Fibroblast of lung (primary cell): ENCODE measurements around the gene DDX6. TPM values are rescaled to one million over a fixed set of nuclear protein-coding genes. Genes with fewer than 3 reads are reported as not detected.

Experiments
- DNase-seq, 2 donors: peaks; one replicate each; pipeline versions ENCODE4 v3.0.0 to v3.0.0-alpha.2; 2010; ENCODE audit warnings: low read depth in 2 of 2
- H2AFZ ChIP-seq: 2 replicates; pipeline ENCODE4 v1.5.1; 2012; ENCODE audit warnings: low read length, control low read depth, inconsistent platforms
- H3K27ac ChIP-seq: 2 replicates; pipeline ENCODE4 v1.5.1; 2011; ENCODE audit warnings: low read length, control low read depth; ENCODE audit not compliant: insufficient read depth
- H3K27me3 ChIP-seq: 2 replicates; pipeline ENCODE4 v1.5.1; 2011; ENCODE audit warnings: mild to moderate bottlenecking, low read length; ENCODE audit not compliant: control insufficient read depth, insufficient read depth
- H3K36me3 ChIP-seq: 2 replicates; pipeline ENCODE4 v1.5.1; 2011; ENCODE audit warnings: low read length; ENCODE audit not compliant: control insufficient read depth, insufficient read depth
- H3K4me1 ChIP-seq: 2 replicates; pipeline ENCODE4 v1.5.1; 2011; ENCODE audit warnings: low read length; ENCODE audit not compliant: control insufficient read depth, insufficient read depth; ENCODE audit errors: extremely low read depth
- H3K4me2 ChIP-seq: 2 replicates; pipeline ENCODE4 v1.5.1; 2011; ENCODE audit warnings: low read length, control low read depth; ENCODE audit not compliant: insufficient read depth; ENCODE audit errors: extremely low read depth
- H3K4me3 ChIP-seq, 4 experiments: fragments of 200-600 bp in 1 of 4; sonication (generic) in 1 of 4; replicated peaks in 1 of 4; 2 replicates each; pipeline ENCODE4 v1.5.1; 2011 to 2016; ENCODE audit warnings: low read length in 4 of 4, low read depth in 3 of 4, mild to moderate bottlenecking in 3 of 4, control low read depth in 2 of 4, inconsistent platforms in 1 of 4, mixed read lengths in 1 of 4; ENCODE audit not compliant: insufficient read depth in 1 of 4; ENCODE audit errors: control extremely low read depth in 1 of 4
- H3K79me2 ChIP-seq: 2 replicates; pipeline ENCODE4 v1.5.1; 2012; ENCODE audit warnings: mild to moderate bottlenecking, low read length, inconsistent platforms; ENCODE audit not compliant: control insufficient read depth, insufficient read depth
- H3K9ac ChIP-seq: 2 replicates; pipeline ENCODE4 v1.5.1; 2011; ENCODE audit warnings: mild to moderate bottlenecking, low read length, control low read depth; ENCODE audit not compliant: insufficient read depth
- H3K9me3 ChIP-seq: 2 replicates; pipeline ENCODE4 v1.5.1; 2012; ENCODE audit warnings: low read depth, low read length; ENCODE audit not compliant: control insufficient read depth, insufficient read depth
- H4K20me1 ChIP-seq: 2 replicates; pipeline ENCODE4 v1.5.1; 2011; ENCODE audit warnings: low read length; ENCODE audit not compliant: control insufficient read depth, insufficient read depth; ENCODE audit errors: extremely low read depth
- CTCF ChIP-seq, 2 donors: IDR thresholded peaks in 1 of 2; conservative IDR thresholded peaks in 1 of 2; 1 replicate in 1 of 2; 2 replicates in 1 of 2; pipeline ENCODE4 v1.5.1; 2011 to 2012; ENCODE audit warnings: low read length in 2 of 2, control low read depth in 1 of 2, inconsistent platforms in 1 of 2, low read depth in 1 of 2, mild to moderate bottlenecking in 1 of 2
- EZH2 ChIP-seq: IDR thresholded peaks from 2 replicates; pipeline ENCODE4 v1.5.1; 2012; ENCODE audit warnings: low read length, control low read depth, mild to moderate bottlenecking; ENCODE audit errors: missing control alignments
- polyA plus RNA-seq, 2 donors: library from polyadenylated mRNA; depleted of rRNA in 1 of 2; stranded (reverse) in 1 of 2; unstranded in 1 of 2; fragments of >200 nt; gene quantifications; 2 replicates each; pipeline ENCODE4 v1.2.1, GENCODE V29; 2011 to 2012; ENCODE audit warnings: missing spikeins in 1 of 2
- total RNA-seq: library from RNA; depleted of rRNA; stranded (reverse); fragments of >200 nt; gene quantifications from 2 replicates; pipeline ENCODE4 v1.2.1, GENCODE V29; 2014

DDX6 gene
- total and polyA plus RNA-seq, 2 donors (not counting 1 experiment from before 2014, with no cell fraction given): 91.2 to 105 TPM

GRCh38 chr11:118778898-118779297 is 12.1 kb downstream of the DDX6 start:
- Histone ChIP-seq H4K20me1 (peaks cover 4% of the 10 kb centered on the region), H3K4me3 (no peak overlapping the region), H3K36me3 (peaks cover 24% of the 10 kb centered on the region), H2AFZ (no peak overlapping the region), H3K4me1 (no peaks in the 10 kb centered on the region), H3K27me3 (no peaks in the 10 kb centered on the region), H3K79me2 (peaks cover 85% of the 10 kb centered on the region), H3K27ac (no peak overlapping the region), H3K9ac (no peak overlapping the region), H3K9me3 (no peaks in the 10 kb centered on the region), H3K4me2 (no peak overlapping the region)
- TF ChIP-seq CTCF (conservative IDR thresholded peaks at IDR 0.05 in 1 of 2, IDR thresholded peaks at IDR 0.05 in 1 of 2; ENCODE audit: low read depth in 1 of 2, low read length in 2 of 2) (no peak), EZH2 (no peak)
- no peak for DNase-seq

- H3K4me3 ChIP-seq: no peak overlapping the region
- no peaks in the 10 kb centered on the region for H3K9me3 ChIP-seq
- H3K27ac ChIP-seq: no peak overlapping the region
- no peaks in the 10 kb centered on the region for H3K27me3 ChIP-seq
- peaks cover 14% of the 10 kb centered on the region for H3K36me3 ChIP-seq
- TF ChIP-seq EZH2 (no peak), CTCF (conservative IDR thresholded peaks at IDR 0.05 in 1 of 2, IDR thresholded peaks at IDR 0.05 in 1 of 2; ENCODE audit: low read depth in 1 of 2, low read length in 2 of 2) (no peak)
- no peak overlapping the region for H3K9ac ChIP-seq
- H3K4me1 ChIP-seq: peaks cover 3% of the 10 kb centered on the region
- no peak overlapping the region for H3K4me2 ChIP-seq
- H3K79me2 ChIP-seq: peaks cover 86% of the 10 kb centered on the region
- H4K20me1 ChIP-seq: peaks cover 8% of the 10 kb centered on the region
- no peak overlapping the region for H2AFZ ChIP-seq
- DNase-seq: no peak
Observed at GRCh38 chr11:118774032-118774431, 16.9 kb downstream of the DDX6 start.

GRCh38 chr11:118771547-118772288 is 19.2 kb downstream of the DDX6 start:
- Histone ChIP-seq H2AFZ (no peak overlapping the region), H3K79me2 (peaks cover 79% of the 10 kb centered on the region), H3K36me3 (peaks cover 7% of the 10 kb centered on the region), H3K9ac (no peak overlapping the region), H3K9me3 (no peaks in the 10 kb centered on the region), H3K4me3 (no peak overlapping the region), H4K20me1 (peaks cover 4% of the 10 kb centered on the region), H3K4me1 (peaks cover 3% of the 10 kb centered on the region), H3K27me3 (no peaks in the 10 kb centered on the region), H3K27ac (no peak overlapping the region), H3K4me2 (no peak overlapping the region)
- TF ChIP-seq CTCF (conservative IDR thresholded peaks at IDR 0.05 in 1 of 2, IDR thresholded peaks at IDR 0.05 in 1 of 2; ENCODE audit: low read depth in 1 of 2, low read length in 2 of 2): no peak
- no peak for TF ChIP-seq EZH2
- DNase-seq: no peak
